Measurements from ENCODE around the gene USP30.
"Not testable (repeated sequence)": the region's sequence is repeated elsewhere in the genome, so short reads cannot be mapped to it uniquely, and the experiment has no call there.

Gene USP30, protein sequence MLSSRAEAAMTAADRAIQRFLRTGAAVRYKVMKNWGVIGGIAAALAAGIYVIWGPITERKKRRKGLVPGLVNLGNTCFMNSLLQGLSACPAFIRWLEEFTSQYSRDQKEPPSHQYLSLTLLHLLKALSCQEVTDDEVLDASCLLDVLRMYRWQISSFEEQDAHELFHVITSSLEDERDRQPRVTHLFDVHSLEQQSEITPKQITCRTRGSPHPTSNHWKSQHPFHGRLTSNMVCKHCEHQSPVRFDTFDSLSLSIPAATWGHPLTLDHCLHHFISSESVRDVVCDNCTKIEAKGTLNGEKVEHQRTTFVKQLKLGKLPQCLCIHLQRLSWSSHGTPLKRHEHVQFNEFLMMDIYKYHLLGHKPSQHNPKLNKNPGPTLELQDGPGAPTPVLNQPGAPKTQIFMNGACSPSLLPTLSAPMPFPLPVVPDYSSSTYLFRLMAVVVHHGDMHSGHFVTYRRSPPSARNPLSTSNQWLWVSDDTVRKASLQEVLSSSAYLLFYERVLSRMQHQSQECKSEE
- total RNA-seq: 4.6 to 14.9 (median 10.2) reads per million in 17 experiments

DNA sequence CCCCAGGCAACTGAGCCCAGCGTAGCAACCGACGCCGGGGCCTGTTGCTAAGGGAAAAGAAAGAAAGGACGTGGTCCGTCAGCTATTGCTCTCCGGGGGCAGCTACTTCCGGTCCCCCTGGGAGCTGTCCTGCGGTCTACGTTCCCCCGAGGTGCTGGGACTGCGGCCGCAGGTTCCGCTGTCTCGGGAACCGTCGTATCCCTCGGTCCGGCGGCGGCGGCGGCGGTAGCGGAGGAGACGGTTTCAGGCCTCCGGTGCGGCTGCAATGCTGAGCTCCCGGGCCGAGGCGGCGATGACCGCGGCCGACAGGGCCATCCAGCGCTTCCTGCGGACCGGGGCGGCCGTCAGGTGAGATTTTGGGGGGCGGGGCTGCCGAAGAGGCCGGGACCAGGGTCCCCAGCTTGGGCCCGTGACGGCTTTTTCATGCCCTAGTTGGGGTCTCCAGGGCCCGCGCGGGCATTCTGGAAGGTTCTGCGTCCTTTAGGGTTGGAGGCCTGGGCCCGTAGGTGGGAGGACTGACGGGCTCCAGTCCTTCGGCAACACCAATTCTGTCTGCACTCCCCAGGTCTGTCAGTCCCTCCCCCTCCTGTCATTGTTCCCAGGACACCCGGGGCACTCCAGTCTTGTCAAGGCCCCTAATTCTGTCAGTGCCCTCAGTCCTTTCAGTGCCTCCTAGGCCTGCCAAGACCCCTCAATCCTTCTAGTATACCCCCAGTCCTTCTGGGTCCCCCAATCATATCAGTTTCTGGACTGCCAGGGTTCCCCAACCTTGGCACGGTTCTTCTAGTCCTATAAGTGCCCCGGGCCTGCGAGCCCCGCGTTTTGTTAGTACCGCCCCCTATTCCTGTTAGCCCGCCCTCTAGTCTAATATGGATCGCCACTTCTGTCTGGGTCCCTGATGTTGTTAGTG is at the start of gene USP30:
USP30 (plus strand) TSS at position 163 of the 910 bp plus-strand sequence; CDS start at position 266, 103 bp downstream.
- peak; percentile 89 to 94 (median 92) for DNase-seq

DNA sequence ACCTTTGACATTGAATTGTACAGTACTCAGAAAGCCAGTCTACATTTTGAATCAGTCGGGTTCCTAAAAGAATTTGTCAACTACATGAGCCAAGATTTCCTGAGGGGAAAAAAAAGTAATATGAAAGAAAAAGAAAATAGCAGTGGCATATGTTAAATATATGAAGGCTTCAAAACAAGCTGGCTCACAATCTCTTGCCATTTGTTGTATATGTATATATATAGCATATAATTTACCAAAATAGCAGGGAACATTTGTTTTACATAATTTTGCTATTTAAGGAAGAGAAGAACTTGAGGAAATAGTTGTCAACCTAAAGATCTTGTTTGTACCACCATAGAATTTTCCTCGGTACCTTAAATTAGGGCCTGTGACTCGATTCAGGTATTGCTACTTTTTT is 48.4 kb upstream of the USP30 start:
- DNase-seq: no peak

DNA sequence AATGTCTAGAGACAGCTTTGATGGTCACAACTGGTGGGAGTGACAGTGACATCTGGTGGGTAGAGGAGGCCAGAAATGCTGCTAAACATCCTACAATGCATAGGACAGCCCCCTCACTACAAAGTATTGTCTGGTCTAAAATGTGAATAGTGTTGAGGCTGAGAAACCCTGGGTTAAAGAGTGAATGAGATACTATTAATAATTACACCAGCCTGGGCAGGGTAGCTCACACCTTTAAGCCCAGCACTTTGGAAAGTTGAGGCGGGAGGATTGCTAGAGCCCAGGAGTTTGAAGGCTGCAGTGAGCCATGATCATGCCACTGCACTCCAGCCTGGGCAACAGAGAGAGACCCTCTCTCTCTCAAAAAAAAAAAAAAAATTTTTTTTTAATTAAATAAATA is 42.6 kb upstream of the USP30 start:
- DNase-seq: no peak

DNA sequence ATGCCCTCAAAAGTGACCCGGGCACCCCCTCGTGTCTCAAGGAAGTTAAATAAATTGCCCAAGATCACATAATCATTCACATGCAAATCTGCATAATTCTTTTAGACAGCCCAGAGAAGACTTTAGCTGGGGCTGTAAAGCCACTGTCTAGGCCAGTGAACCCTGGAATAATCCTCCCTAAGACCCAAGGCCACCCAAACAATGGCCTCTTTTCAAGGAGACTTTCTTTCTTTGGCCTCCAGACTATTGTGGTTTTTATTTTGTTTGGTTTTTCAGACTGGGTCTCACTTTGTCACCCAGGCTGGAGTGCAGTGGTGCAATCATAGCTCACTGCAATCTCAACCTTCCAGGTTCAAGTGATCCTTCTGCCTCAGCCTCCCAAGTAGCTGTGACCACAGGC is 42.1 kb upstream of the USP30 start:
- no peak for DNase-seq

DNA sequence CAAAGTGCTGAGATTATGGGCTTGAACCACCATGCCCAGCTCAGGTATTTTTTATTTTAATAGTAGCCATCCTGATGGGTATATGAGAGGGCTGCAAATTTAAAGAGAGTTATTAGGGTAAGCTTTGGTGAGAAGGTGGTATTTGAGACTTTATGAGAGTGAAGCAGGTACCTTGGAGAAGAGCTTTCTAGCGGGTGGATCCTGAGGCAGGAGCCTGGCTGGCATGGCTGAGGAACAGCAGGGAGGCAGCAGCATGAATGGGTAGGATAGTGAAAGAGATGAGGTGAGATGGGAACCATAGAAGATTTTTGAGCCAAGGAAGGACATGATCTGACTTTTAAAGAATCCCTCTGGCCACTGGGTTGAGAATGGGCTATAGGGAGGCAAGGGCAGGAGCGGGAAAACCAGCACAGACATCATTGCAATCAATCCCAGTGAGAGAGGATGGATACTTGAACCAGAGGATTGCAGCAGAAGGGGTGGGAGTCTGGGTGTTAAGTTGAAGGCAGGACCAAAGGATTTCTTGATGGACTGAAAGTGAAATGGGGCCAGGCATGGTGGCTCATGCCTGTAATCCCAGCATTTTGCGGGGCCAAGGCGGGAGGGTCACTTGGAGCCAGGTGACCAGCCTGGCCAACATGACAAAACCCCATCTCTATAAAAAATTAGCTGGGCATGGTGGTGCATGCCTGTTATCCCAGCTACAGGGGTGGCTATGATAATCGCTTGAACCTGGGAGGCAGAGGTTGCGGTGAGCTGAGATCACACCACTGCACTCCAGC is 37.2 kb upstream of the USP30 start:
- no peak for DNase-seq

DNA sequence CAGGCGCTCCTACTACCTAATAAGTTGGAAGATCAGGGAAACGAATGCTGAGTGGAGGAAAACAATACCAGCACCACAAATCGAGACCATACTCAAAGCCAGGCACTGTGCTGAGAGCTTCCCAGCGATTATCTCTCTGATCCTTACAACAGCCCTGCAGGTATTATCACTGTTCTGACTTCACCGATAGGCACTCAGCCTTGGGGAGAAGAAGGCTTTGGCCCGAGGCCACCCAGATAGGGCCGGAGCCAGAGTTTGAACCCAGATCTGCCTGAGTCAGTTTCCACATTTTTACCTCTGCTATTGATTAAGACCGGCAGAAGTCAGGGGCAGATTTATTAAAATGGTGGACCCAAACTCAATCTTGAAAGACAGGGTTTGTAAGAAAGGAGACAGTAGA is 36.4 kb upstream of the USP30 start:
- DNase-seq: no peak

DNA sequence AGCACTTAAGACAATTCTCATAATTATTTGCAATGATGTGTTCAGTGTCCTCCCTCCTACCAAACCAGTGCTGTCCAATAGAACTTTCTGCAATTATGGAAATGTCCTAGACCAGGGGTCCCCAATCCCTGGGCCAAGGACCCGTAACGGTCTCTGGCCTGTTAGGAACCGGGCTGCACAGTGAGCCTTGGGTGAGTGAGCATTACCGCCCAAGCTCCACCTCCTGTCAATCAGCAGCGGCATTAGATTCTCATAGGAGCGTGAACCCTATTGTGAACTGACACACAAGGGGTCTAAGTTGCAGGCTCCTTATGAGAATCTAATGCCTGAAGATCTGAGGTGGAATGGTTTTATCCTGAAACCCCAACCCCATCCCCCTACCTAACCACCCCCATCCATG is 35.4 kb upstream of the USP30 start:
- no peak for DNase-seq

DNA sequence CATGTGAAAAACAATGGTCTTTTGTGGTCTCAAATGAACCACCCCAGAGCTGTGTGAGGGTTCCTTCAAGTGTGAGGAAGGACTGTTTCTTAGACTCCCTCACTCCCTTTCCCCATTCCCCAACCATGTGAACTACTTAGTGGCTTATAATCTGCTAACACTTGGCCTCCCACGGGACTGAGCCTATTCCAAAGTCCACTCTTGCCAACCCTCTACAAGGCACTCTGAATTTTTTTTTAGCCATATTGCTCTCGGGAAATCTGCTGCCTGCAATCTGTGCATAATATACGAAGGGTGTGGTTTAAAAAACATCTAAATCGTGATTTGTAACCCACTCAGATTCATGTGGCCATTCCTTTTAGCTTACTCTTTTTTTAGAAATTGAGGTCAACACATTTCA is 34.1 kb upstream of the USP30 start:
- no peak for DNase-seq

DNA sequence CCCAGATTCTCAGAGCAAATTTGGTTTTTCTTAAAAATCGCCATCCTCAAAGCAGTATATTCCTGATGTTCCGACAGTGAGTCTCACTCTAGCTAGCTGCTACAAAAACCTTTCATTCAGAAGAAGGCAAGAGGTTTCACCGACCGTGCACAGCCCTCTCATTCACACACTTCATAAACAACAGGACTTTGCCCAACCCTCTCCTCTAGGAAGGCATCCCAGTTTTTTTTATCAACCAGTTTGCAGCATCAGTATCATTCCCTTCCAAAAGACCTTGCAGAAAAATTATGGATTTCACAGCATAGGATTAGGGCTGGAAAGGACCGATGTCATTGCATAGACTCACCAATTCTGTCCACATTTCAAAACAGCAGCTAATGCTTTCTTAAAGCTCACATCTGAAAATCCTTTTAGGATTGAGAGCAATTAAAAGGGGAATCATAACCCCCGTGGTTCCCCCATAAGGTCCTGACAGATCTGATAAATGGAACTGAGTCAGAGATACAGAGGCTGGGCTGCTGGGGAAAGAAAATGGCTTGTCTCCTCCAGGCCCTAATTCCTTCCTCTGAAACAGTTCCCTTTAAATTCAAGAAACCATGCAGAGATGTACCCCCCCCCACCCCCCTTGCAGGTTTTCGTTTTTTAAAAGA is 32.1 kb upstream of the USP30 start:
- DNase-seq: no peak

DNA sequence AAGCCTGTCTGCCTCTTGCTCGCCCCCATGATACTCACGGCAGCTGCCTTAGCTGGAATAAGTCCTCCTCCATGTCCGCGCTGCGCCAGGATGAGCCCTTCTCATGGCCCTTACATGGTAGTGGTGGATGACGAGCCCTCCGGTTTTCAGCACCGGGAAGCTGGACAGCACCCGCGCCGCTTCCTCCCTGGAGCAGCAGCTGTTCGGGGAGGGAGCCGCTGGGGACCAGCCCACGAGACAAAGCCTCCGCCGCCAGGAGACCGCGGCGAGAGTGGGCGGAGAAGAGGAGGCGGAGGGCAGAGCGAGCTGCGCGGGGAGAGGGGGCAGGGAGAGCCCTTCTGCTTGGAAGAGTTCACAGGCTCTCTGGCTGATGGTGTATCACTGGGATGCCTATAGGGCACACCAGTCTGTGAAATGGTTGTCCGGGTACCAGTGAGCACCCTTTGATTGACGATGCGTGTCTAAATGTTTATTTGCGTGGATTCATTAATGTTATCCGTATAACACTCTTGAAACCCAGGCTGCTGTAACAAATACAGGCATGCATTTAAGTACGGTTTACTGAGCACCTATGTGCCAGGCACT is 31.5 kb upstream of the USP30 start, which contains the start of gene SVOP:
SVOP (minus strand) TSS at position 273 of the 585 bp plus-strand sequence; CDS start at position 73, 200 bp downstream.
- peak; percentile 82 to 93 (median 85) for DNase-seq

DNA sequence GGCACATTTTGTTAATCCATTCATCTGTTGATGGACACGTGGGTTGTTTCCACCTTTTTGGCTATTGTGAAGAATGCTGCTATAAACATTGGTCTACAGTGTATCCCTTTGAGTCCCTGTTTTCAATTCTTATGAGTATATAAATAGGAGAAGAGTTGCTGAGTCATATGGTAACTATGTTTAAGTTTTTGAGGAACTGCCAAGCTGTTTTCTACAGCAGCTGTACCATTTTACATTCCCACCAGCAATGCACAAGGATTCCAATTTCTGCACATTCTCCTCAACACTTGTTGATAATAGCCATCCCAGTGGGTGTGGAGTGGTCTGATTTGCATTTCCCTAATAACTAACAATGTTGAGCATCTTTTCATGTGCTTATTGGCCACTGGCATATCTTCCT is 24.6 kb upstream of the USP30 start:
- DNase-seq: peak; percentile 8 to 67 (median 32)

DNA sequence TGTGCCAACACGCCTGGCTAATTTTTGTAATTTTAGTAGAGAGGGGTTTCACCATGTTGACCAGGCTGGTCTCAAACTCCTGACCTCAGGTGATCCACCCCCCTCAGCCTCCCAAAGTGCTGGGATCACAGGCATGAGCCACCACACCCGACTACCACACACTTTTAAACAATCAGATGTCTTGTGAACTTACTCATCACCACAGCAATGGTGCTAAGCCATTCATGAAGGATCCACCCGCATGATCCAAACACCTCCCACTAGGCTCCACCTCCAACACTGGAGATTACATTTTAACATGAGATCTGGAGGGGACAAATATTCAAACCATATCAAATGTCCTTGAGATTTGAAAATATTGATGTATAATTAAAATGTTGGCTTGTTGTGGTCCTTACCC is 23.8 kb upstream of the USP30 start:
- DNase-seq: peak in 1 of 4 experiments; percentile 12

DNA sequence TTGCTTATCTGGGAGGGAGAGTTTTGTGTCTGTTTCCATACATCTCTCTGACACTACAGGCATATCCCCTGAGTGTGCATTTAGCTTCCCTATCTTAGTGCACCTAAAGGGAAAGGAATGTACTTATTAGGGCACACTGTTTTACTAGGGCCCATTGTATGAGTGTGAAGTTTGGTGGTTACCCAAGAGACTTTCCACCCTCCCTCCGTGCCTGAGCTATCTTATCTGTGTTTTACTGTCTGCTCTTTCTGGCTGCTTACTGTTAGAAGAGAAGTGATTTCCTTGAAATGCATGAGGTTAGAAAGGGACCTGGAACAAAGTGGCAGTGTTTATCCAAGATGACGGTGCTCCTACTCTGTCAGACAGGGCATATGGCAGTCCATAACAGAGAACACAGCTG is 23.0 kb upstream of the USP30 start:
- DNase-seq: no peak

DNA sequence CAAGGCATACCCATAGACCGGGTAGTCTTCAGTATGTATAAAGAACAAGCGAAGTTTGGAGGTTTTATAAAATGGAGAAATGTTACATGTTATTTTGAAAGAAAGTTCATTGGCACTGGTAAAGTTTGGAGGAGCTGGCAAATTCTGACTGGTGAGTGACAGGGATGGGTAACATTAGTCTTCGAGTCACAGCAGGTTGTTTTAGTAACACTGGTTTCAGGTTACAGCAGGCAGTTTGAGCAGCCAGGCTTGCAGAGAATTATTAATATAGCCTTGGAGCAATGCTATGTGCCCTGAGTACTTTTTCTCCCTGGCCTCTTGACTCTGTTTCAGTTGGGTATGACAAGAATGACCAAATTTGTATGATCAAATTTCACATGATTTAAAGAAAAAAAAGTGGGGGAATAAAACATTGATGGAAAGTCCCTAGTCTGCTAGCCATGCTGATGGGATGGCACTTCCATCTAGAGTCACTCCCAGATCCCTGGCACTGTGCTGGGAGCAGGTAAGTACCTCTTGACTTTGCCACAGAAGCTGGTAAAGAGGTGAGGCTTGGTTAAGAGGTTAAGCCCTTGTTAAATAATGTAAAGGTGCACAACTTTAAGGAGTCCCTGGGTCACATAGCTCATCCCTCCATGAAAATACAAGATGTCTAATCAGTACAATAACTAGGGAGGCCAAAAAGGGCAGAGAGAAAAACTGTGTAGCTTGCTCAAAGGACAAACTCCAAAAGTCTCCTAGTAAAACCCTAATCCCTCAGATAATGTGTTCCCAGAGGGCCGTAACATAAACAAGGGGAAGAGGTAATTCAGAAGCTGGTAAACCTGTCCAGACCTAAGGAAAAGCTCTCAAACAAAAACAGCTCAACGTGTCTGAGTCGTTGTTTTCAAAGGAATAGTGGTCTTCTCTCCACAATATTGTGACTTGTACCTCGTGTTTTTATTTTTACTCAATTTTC is 18.9 kb upstream of the USP30 start:
- no peak for DNase-seq

DNA sequence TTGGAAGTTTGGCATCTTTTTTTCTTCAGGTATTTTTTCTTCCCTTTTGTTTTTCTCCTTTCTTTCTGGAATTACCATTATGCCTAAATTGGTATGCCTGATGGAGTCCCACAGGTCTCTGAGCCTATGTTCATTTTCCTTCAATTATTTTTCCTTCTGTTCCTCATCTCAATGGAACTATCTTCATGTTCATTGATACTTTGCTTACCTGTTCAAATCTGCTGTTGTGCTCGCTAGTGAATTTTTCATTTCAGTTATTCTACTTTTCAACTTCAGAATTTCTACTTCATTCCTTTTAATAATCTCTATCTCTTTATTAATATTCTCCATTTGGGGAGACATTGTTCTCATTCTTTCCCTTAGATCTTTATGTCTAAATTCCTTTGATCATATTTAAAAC is 15.4 kb upstream of the USP30 start:
- no peak for DNase-seq

DNA sequence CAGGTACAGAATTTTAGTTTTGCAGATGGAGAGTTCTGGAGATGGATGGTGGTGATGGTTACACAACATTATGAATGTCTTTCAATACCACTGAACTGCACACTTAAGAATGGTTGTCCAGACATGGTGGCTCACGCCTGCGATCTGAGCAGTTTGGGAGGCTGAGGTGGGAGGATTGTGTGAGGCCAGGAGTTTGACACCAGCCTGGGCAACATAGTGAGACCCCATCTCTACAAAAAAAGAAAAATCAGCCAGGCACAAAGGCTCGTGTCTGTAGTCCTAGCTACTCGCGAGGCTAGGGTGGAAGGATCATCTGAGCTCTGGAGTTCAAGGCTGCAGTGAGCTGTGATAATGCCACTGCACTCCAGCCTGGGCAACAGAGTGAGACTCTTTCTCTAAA is 8.1 kb upstream of the USP30 start:
- DNase-seq: no peak

DNA sequence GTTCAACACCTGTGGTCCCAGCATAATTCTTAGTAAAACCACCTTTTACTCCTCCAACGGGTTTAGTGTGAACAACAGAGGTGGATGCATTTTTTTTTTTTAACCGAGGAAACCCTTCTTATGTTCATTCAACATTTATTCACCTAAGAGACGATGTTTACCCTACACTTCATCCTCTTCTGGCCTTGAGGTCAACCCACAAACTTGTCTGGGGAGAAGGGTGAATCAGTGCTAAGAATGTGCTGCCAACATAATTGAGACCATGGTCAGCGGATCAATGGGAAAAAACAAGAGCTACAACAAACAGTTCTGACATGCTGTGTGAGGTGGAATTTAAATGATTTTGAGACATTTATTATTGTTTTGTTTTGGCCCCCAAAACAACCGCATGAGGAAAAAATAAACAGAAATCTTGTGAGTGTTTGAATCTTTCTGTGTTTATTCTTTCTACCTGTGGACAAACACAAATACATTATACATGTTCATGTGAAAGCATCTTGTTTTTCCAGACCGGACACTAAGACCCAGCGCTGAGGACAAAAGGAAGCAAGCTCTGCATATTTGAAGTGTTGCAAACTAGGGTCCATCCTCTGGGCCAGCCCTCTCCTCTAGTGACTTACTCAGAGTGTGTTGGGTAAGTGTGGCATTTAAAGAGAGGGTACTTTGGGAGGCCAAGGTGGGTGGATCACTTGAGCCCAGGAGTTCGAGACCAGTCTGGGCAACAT is 5.1 kb upstream of the USP30 start:
- peak in 2 of 4 experiments; percentile 28 to 29 for DNase-seq

DNA sequence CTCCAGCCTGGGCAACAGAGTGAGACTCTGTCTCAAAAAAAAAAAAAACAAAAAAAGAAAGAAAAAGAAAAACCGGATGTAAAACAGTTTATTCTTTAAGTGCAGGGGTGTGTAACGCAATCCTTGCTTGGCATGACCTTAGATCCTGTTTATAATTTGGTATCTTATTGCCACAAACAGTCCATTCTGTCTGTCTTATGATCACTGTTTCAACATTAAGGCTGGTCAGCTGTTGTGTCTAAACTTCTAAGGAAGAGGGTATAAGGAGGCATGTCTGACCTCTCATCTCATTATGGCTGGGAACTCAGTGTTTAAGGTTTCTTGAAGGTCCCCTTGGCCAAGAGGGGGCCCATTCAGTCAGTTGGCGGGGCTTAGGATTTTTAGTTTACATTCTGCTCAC is 3.7 kb upstream of the USP30 start:
- DNase-seq: peak; percentile 3 to 47 (median 38)

DNA sequence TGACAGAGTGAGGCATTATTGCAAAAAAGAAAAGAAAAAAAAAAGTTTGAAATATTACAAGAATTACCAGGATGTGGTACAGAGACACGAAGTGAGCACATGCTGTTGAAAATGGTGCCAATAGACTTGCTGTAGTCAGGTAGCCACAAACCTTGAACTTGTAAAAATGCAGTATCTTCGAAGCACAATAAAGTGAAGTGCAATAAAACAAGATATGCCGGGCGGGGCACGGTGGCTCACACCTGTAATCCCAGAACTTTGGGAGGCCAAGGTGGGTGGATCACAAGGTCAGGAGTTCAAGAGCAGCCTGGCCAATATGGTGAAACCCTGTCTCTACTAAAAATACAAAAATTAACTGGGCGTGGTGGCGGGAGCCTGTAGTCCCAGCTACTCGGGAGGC is 2.6 kb upstream of the USP30 start:
- not testable (repeated sequence) for DNase-seq

DNA sequence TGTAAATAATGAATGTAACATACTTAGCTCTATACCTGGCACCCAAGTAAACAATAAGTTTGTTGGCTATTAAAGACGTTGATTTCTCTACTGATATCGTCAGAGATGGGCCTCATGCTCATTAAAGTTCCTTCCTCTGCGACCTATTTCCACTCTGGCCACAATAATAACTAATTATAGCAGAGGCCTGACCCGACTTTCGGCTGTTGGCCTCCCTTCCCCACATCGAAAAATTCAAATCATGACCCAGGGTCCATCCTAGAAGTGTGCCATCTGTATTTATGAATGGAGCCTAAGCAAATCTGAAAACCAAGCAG is 321 bp upstream of the USP30 start:
- no peak for DNase-seq
